Suppressor macrophage (primary cell): Measurements from ENCODE around the gene RHBDD3.
A peak's percentile ranks its signal among the peaks of the same experiment; 100 is the strongest.

Source experiments
- DNase-seq, 4 experiments: peaks; one replicate each; pipeline ENCODE4 v3.0.0-alpha.2; 2020 to 2022

The RHBDD3 gene

DNA sequence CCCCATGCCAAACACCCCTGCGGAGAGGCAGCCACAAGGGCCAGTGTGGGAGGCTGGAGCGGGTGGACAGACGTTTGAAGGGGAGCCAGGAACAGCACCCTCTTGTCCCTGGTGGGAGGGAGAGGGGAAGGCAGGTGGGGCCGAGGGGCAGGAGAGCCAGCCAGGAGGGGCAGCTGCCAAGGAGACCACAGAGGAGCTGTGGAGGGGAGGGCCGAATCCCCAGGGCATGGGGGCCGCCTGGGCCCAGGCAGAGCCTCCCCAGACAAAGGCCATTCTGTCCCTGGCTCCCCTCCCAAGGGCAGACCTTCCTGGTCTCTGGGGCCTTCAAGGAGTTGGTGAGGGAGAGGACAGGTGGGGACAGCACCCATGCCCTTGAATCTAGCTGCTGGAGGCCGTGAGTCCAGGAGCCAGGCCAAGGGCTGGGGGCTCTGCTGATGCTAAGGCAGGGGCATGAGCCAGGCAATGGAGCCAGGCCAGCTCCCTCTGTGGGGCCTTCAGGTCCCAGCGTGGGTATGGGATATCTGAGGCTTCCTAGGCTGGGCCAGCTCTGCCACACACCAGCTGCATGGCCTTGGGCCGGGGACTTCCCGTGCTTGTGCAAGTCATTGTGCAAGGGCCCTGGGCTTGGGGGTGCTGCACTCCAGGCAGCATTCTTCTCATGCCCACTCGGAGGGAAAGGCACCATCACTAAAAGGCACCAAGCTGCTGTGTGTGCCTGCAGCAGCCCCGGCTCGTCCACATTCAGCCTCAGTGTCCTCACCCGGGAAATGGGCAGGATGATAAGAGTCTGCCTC is 50.7 kb downstream of the RHBDD3 start:
- DNase-seq, result peak; percentile 79 to 93 (median 84)

DNA sequence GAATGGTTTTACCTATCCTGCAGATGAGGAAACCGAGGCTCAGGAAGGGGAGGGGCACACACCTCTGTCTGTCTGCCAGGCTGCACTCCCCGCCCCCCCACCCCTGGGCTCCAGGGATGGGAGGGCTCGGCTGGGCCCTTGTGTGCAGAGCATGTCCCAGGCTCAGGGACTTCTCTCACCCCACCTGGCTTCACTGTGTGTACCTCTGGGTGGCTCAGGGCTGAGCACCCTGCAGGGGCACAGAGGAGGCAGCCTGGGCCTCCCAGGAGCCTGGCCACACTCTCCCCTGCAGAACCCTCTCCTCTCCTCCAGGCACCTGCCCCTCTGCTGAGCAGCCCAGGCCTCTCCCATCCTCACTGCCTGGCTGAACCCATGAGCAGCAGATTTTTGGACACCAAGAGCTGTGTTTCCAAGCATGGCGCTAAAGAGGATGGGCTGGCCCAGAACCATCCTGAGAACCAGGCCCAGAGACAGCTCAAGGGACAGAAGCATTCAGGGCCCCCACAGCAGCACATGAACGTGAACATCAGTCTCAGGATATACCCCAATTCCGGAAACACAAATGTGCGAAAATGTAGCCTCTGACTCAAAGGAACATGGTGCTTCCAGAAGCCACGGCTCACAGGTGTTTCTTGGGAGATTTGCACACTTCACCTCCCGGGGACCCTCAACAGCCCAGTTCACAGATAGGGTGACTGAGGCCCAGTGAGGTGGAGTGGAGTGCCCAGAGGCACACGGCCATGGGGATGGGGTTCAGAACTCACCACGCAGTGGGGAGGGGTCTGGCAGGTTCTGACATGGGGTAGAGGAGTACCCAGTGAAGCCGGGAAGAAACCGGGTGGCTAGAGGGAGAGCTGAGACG is 51.5 kb downstream of the RHBDD3 start:
- DNase-seq, result no peak

DNA sequence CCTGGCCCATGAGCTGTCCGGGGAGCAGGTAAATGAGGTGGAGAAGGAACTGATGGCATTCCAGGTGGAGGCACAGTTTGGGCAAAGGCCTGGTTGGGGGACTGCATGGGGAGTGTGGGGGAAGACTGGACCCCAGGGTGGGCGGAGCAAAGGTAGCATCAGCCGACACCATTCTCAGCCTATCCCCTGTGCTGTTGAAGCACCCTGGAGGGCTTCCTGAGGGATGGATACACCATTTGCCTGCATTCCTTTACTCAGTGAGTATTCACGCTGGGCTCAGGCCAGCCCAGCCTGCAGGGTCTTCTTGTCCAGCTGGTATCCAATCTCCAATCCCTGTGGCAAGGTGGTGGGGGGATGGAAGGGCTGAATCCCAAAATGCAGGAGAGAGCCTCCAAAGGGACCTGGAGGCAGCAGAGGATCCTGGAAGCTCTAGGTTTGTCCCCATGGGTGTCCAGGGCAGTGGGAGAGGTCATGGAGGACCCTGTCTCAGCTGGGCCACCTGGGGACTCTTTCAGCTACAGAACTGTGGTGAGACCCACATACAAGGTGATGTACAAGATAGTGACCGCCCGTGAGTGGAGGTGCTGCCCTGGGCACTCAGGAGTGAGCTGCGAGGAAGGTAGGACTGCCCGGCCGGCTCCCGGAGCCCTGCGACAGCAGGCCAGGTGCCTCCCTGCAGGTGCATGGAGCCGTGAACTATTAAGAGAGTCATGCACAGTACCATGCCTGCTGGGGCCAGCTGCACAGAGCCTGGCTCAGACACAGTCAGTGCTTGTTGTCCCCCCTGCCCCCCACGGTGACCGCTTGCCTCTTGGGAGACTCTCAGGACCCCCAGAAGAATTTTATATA is 52.5 kb downstream of the RHBDD3 start:
- no peak for DNase-seq

DNA sequence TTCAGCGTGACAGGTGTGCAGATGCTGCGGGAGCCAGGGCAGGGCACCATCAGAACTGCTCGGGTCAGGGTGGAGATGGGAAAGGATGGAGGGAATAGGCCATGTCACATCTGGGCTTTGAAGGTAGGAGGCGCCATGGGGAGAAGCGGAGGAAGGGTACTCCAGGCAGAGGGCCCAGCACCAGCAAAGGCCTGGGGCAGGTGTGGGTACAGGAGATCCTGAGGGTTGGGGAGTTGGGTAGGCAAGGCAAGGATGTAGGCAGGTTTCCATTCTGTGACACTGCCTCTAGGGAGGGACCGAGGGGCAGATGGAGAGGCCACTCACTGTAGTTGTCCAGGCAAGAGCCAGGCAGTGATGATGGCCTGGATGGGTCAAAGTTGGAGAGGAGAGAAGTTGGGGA is 53.5 kb downstream of the RHBDD3 start:
- no peak for DNase-seq

DNA sequence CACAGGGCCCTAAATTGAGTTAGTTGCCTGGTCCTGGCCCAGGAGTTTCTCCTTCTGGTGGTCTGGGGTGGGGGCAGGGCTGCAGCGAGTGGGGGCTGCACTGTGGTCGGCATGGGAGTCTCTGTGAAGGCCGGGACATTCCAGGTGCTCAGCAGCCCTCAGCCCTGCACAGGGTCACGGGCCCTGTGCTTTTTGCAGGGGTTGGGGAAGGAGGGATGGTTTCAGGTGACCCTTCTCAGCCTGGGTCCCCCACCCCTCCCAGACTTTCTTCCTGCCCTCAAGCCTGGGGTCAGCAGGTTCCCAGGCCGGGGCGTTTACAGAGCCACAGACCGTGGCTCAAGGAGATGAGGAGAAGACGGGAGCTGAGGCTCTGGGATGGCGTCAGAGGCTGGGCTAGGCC is 54.3 kb downstream of the RHBDD3 start:
- DNase-seq, result no peak

DNA sequence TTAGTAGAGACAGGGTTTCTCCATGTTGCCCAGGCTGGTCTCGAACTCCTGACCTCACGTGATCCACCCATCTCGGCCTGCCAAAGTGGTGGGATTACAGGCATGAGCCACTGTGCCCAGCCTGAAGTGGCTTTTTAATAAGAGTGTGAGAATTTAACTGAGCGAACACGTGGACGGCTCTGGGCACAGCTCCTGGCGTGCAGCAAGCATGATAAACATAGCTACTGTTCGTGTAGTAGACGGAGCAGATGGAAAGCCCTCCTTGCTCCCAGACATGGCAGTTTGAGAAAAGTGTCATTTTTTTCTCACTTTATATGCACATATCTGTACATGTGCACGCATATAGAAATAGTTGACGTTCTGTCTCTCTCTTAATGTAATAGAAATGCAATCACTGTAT is 55.0 kb downstream of the RHBDD3 start:
- DNase-seq, result no peak

DNA sequence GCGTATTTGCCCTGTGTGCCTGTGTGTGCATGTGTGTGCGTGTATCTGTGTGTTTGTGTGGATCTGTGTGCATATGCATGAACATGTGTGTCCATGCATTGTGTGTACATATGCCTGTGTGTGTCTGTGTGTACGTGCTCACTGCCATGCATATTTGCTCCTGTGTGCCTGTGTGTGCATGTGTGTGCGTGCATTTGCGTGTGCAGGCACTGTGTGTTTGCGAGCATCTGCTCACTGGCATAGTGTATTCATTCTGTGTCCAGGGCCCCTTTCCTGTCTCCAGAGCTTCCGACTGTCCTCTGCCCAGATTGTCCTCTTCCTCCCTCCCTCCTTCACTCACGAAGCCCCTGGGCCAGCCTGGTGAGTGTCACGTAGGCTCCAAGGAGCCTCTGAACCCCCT is 56.3 kb downstream of the RHBDD3 start:
- no peak for DNase-seq

DNA sequence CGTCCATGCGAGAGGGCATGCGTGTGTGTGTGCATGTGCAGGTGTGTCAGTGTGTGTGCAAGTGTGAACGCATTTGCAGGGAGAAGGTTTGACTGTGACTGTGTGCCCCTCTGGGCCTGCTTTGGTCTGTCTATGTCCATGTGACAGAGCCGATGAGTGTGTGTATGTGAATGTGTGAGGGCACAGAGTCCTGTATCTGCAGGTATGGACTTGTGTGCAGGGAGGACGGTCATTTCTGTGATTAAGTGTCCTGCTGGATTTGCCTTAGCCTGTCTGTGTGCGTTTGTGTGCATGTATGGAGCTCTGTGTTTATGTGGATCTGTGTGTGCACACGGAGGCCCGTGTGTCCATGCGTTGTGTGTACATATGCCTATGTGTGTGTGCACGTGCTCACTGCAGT is 56.7 kb downstream of the RHBDD3 start:
- DNase-seq, result no peak
